Right lobe of liver (tissue), 6 donors: ENCODE data around the gene MACROD2. TPM values are rescaled to one million over a fixed set of nuclear protein-coding genes. Genes with fewer than 3 reads are reported as not detected.

Source experiments
- ATAC-seq, 4 donors: fragments of 200-7000 bp; cut with Tn5 transposase; one replicate each; pipeline ENCODE4 v1.9.1; 2020; ENCODE audit warnings: mild to moderate bottlenecking in 4 of 4, moderate library complexity in 4 of 4
- DNase-seq, 3 donors: peaks; one replicate each; pipeline ENCODE4 v3.0.0-alpha.2; 2020
- H3K27ac ChIP-seq, 3 donors: fragments of 200-600 bp; one replicate each; pipeline ENCODE4 v1.8.0; 2022
- H3K27me3 ChIP-seq, 2 donors: fragments of 200-600 bp; one replicate each; pipeline ENCODE4 v1.8.0; 2022
- H3K36me3 ChIP-seq, 4 donors: fragments of 200-600 bp; sonication (generic) in 1 of 4; one replicate each; pipeline versions ENCODE4 v1.5.1 to v1.8.0; 2017 to 2022; ENCODE audit warnings: control low read depth in 1 of 4
- H3K4me1 ChIP-seq, 4 donors: fragments of 200-600 bp; sonication (generic) in 1 of 4; one replicate each; pipeline versions ENCODE4 v1.5.1 to v1.8.0; 2017 to 2022; ENCODE audit warnings: control low read depth in 1 of 4
- H3K4me3 ChIP-seq, 3 donors: fragments of 200-600 bp; one replicate each; pipeline ENCODE4 v1.8.0; 2022
- H3K9me3 ChIP-seq, 4 donors: fragments of 200-600 bp; sonication (generic) in 1 of 4; one replicate each; pipeline versions ENCODE4 v1.5.1 to v1.8.0; 2017 to 2022; ENCODE audit warnings: control low read depth in 1 of 4
- POLR2A ChIP-seq: fragments of 450-650 bp; IDR thresholded peaks from one replicate; pipeline ENCODE4 v1.6.1; 2017; ENCODE audit warnings: antibody characterized with exemption, mild to moderate bottlenecking
- WGBS: methylation state at CpG from one replicate; pipeline ENCODE4 v1.1.6; 2018; ENCODE audit warnings: low coverage, low lambda C conversion rate; ENCODE audit not compliant: insufficient coverage; ENCODE audit errors: missing lambda C conversion rate; 5-methylcytosine and 5-hydroxymethylcytosine counted together
- intact Hi-C, 2 donors: fragments of 100-400 bp; cut with DNase I; formaldehyde crosslinking; loops; one replicate each; pipeline versions ENCODE4 v1.11.2 to v1.14.1; 2022
- total RNA-seq, 6 experiments: library from RNA; depleted of rRNA in 2 of 6; stranded (reverse); fragments of >200 nt in 2 of 6; fragmentation: NEBNext Ultra II Directional in 3 of 6; extraction: Animal tissue kit (Norgen Biotek cat#: 25700) in 3 of 6; gene quantifications; one replicate each; pipeline versions ENCODE4 v1.1.0 to v1.2.4, GENCODE V29; 2016 to 2023
- TF ChIP-seq, protein P1 (sequence below), 4 donors: fragments of 200-600 bp in 3 of 4; fragments of 450-650 bp in 1 of 4; IDR thresholded peaks; one replicate each; pipeline versions ENCODE4 v1.5.1 to v1.8.0; 2016 to 2022; ENCODE audit warnings: antibody characterized with exemption in 4 of 4, mild to moderate bottlenecking in 2 of 4
- donor health status: DM: no; HTN: yes; CAD: no.
- donor health status: DM: no; HTN: no; CAD: no.
- donor health status: DM: no; HTN: no; CAD: no.
- donor health status: DM: no; HTN: yes; CAD: no.
- donor health status: DM: no; HTN: yes; CAD: no.

Gene MACROD2
- total RNA-seq, 6 experiments from 2014 or later, result 1.2 to 5.5 (median 3.3) TPM

DNA sequence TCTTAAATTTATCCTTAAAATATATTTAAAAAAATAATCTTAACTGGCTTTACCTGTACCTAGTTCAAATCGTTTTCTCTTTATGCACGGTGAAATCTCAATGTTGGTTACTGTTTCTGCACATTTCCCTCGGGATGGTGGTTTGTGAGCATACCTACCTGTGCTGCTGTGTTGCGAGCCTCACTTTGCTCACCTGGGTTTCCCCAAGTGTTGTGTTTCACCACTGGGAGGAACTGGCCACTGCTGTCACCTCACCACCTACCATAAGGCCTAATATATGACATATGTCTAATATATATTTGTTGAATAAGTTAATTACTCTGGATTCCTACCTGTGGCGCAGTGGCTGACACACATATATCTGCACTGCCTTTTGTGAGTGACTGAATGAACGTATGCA is 835.6 kb downstream of the MACROD2 start:
- no peak for ATAC-seq
- Histone ChIP-seq H3K4me1 (no peaks in the 10 kb centered on the region), H3K4me3 (no peak overlapping the region), H3K36me3 (no peaks in the 10 kb centered on the region), H3K27ac (no peak overlapping the region), H3K9me3 (no peaks in the 10 kb centered on the region), H3K27me3 (no peaks in the 10 kb centered on the region)
- no peak for DNase-seq
- no peak for TF ChIP-seq POLR2A
- TF ChIP-seq, protein P1, sequence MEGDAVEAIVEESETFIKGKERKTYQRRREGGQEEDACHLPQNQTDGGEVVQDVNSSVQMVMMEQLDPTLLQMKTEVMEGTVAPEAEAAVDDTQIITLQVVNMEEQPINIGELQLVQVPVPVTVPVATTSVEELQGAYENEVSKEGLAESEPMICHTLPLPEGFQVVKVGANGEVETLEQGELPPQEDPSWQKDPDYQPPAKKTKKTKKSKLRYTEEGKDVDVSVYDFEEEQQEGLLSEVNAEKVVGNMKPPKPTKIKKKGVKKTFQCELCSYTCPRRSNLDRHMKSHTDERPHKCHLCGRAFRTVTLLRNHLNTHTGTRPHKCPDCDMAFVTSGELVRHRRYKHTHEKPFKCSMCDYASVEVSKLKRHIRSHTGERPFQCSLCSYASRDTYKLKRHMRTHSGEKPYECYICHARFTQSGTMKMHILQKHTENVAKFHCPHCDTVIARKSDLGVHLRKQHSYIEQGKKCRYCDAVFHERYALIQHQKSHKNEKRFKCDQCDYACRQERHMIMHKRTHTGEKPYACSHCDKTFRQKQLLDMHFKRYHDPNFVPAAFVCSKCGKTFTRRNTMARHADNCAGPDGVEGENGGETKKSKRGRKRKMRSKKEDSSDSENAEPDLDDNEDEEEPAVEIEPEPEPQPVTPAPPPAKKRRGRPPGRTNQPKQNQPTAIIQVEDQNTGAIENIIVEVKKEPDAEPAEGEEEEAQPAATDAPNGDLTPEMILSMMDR (IDR thresholded peaks at IDR 0.05), result no peak
- 82% methylated on average over 6 of the region's 6 CpGs for WGBS
- intact Hi-C loops, result no loop called here

DNA sequence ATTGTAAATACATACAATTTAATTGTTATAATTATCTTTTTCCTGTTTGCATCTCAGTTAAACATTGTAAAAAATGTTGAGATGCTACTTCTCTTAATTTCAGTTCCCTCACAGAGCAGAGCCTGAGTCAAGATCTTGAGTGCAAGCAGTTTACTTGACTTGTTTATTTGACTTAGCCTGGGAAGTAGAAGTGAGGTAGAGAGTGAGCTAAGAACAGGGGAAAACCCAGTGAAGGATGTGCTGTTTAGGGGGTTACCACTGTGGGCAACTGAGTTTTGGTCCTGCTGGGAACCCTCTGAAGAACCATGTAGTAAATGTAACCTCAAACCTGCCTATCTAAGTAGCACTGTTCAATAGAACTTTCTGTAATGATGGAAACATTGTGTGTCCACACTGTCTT is 837.3 kb downstream of the MACROD2 start:
- H3K27ac ChIP-seq, result no peak overlapping the region
- no peaks in the 10 kb centered on the region for H3K27me3 ChIP-seq
- no peaks in the 10 kb centered on the region for H3K4me1 ChIP-seq
- TF ChIP-seq POLR2A, result no peak
- TF ChIP-seq, protein P1 (IDR thresholded peaks at IDR 0.05), result no peak
- no peaks in the 10 kb centered on the region for H3K36me3 ChIP-seq
- H3K4me3 ChIP-seq, result no peak overlapping the region
- DNase-seq, result no peak
- no peaks in the 10 kb centered on the region for H3K9me3 ChIP-seq
- intact Hi-C loops, result no loop called here
- ATAC-seq, result no peak

DNA sequence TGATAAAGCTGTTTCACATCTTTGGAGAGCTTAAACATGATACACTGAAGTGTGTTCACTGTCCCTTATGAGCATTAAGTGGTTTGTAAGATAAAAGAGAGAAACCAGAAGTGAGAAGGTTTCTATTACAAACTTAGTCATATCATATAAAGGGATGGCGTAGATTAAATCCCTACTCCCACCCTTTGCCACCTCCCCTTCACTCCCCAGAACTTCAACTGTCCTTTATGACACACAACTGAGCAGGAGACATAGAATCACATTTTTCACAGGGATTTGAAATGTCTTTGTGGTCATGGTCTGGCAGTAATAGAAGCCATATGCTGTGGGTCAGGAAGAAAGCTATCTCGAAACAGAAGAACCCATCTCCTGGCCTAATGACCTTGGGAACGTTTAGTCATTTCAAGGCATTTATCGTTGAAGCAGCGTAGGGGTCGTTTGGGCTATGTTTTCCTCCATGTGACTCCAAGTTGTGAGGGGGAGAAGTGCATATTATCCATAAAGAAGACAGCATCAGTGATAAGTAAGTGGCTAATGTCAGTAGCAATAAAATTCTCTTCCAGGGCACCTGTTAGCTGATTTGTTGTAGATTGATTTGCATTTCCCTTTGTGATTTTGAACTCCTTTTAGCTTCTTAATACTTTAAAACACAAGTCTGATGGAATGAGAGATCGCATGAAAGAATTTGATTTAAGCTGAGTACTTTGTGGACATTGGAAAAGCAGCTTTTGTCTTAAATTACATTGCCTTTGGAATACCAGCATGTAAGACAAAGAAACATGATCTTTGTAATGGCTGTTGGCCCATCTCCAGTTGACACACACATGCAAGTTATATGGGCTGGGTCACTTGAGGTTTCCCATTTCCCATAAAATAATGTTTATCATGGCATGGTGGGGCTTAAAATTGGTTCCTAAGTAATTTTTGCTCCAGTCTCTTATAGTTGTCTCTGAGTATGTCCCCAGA is 843.6 kb downstream of the MACROD2 start:
- DNase-seq (no peak), ATAC-seq (no peak)
- no peaks in the 10 kb centered on the region for H3K4me1 ChIP-seq
- no peaks in the 10 kb centered on the region for H3K27me3 ChIP-seq
- no peak overlapping the region for H3K4me3 ChIP-seq
- no peak overlapping the region for H3K27ac ChIP-seq
- no peak for TF ChIP-seq POLR2A
- TF ChIP-seq, protein P1 (IDR thresholded peaks at IDR 0.05), result no peak
- WGBS, result 74% methylated on average over 7 of the region's 7 CpGs
- H3K36me3 ChIP-seq, result no peaks in the 10 kb centered on the region
- intact Hi-C loops, result no loop called here
- H3K9me3 ChIP-seq, result no peaks in the 10 kb centered on the region

DNA sequence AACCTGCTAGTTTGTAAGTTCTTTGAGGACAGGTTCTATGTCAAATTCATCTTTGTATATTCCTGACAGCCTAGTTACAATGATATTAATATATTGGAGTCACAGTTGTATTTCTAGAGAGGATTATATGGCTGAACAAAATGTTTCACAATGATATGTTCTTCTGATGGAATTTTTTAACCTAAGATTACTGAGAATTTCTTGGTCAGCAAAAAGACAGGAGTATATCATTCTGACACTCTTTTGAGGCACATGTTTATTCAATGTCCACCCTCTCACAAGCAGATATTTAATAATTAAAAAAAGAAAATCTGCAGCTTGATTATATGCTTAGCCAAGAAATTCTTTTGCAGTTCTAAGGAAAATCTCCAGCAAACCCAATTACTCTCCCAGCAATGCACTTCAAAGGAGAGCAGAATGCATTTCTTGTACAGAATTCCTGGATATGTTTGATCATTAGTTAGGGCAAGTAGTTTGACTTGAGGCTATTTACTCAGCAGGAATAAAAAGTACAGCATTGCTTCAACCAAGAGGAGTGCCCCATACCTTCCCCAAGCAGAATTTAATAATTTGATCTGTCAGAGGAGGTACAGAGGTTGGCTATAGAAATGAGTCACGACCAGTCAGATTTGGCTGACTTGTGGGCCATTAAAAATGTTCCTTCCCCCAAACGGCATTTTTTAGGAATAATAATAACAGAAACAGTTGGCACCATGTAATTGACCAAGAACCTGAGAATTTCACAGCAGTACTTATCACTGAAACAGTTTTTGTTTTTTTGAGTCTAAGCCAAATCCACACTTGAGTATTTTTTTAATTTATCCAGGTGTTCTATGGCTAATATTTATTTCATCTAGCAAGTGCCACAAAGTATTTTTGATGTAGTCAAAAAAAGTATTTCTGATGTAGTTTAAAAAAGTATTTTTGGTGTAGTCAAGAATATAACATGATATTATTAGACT is 850.2 kb downstream of the MACROD2 start:
- no peaks in the 10 kb centered on the region for H3K36me3 ChIP-seq
- DNase-seq, result no peak
- H3K4me1 ChIP-seq, result no peaks in the 10 kb centered on the region
- H3K4me3 ChIP-seq, result no peak overlapping the region
- ATAC-seq, result no peak
- no peaks in the 10 kb centered on the region for H3K9me3 ChIP-seq
- TF ChIP-seq, protein P1 (IDR thresholded peaks at IDR 0.05), result no peak
- no peak for TF ChIP-seq POLR2A
- no peaks in the 10 kb centered on the region for H3K27me3 ChIP-seq
- intact Hi-C loops, result no loop called here
- H3K27ac ChIP-seq, result no peak overlapping the region
- 89% methylated on average over 2 of the region's 2 CpGs for WGBS
